ENCODE data around the gene SCAANT1. TPM values are rescaled to one million over a fixed set of nuclear protein-coding genes. Genes with fewer than 3 reads are reported as not detected.

Gene SCAANT1
- total RNA-seq, 4 donors from 2014 or later: not detected

- H3K4me1 ChIP-seq: peaks cover 0 to 5% of the 10 kb centered on the region in 2 donors
- no peak overlapping the region for H3K4me3 ChIP-seq
- intact Hi-C loops (cut with DNase I; ENCODE audit: low total_unique reads): no loop called here
- no peaks in the 10 kb centered on the region for H3K27me3 ChIP-seq
- no peaks in the 10 kb centered on the region for H3K36me3 ChIP-seq
- no peak for TF ChIP-seq POLR2A (IDR thresholded peaks at IDR 0.05)
- no peak for TF ChIP-seq CTCF (IDR thresholded peaks at IDR 0.05)
- H3K9me3 ChIP-seq: no peaks in the 10 kb centered on the region
- no peak for DNase-seq
- H3K27ac ChIP-seq: no peak overlapping the region
Measured at GRCh38 chr3:63908776-63909175, 3.4 kb downstream of the SCAANT1 start.

GRCh38 chr3:63908081-63908736 is 4.0 kb downstream of the SCAANT1 start:
- intact Hi-C loops (cut with DNase I; ENCODE audit: low total_unique reads): no loop called here
- DNase-seq: no peak
- Histone ChIP-seq H3K36me3 (no peaks in the 10 kb centered on the region), H3K27ac (no peak overlapping the region), H3K4me3 (no peak overlapping the region), H3K9me3 (no peaks in the 10 kb centered on the region), H3K27me3 (no peaks in the 10 kb centered on the region), H3K4me1 (peaks cover 0 to 5% of the 10 kb centered on the region in 2 donors)
- no peak for TF ChIP-seq POLR2A (IDR thresholded peaks at IDR 0.05)
- TF ChIP-seq CTCF (IDR thresholded peaks at IDR 0.05): peak in 3 of 4 experiments; percentile 25 to 43 (median 37)

- intact Hi-C loops (cut with DNase I; ENCODE audit: low total_unique reads): no loop called here
Measured at GRCh38 chr3:63905731-63906620, 6.2 kb downstream of the SCAANT1 start.

GRCh38 chr3:63900459-63900858 is 11.7 kb downstream of the SCAANT1 start:
- TF ChIP-seq POLR2A (IDR thresholded peaks at IDR 0.05) (no peak), CTCF (IDR thresholded peaks at IDR 0.05) (no peak)
- H3K4me1 ChIP-seq: no peaks in the 10 kb centered on the region
- H3K9me3 ChIP-seq: no peaks in the 10 kb centered on the region
- no peaks in the 10 kb centered on the region for H3K27me3 ChIP-seq
- DNase-seq: no peak
- intact Hi-C loops (cut with DNase I; ENCODE audit: low total_unique reads): no loop called here
- no peak overlapping the region for H3K4me3 ChIP-seq
- no peaks in the 10 kb centered on the region for H3K36me3 ChIP-seq
- no peak overlapping the region for H3K27ac ChIP-seq

More at GRCh38 chr3:63905731-63906620, 6.2 kb downstream of the SCAANT1 start:
- TF ChIP-seq POLR2A (IDR thresholded peaks at IDR 0.05): no peak
- TF ChIP-seq CTCF (IDR thresholded peaks at IDR 0.05): no peak
- no peak overlapping the region for H3K4me3 ChIP-seq
- no peak for DNase-seq
- no peaks in the 10 kb centered on the region for H3K9me3 ChIP-seq
- H3K4me1 ChIP-seq: peaks cover 0 to 2% of the 10 kb centered on the region in 2 donors
- no peak overlapping the region for H3K27ac ChIP-seq
- no peaks in the 10 kb centered on the region for H3K36me3 ChIP-seq
- no peaks in the 10 kb centered on the region for H3K27me3 ChIP-seq

- Histone ChIP-seq H3K4me1 (no peaks in the 10 kb centered on the region), H3K4me3 (no peak overlapping the region), H3K27me3 (no peaks in the 10 kb centered on the region), H3K9me3 (no peaks in the 10 kb centered on the region), H3K27ac (no peak overlapping the region), H3K36me3 (no peaks in the 10 kb centered on the region)
- intact Hi-C loops (cut with DNase I; ENCODE audit: low total_unique reads): no loop called here
- TF ChIP-seq CTCF (IDR thresholded peaks at IDR 0.05) (no peak), POLR2A (IDR thresholded peaks at IDR 0.05) (no peak)
- no peak for DNase-seq
Measured at GRCh38 chr3:63900010-63900409, 12.2 kb downstream of the SCAANT1 start.
